ENCODE results near the gene LDLRAD3.

LDLRAD3 gene

DNA sequence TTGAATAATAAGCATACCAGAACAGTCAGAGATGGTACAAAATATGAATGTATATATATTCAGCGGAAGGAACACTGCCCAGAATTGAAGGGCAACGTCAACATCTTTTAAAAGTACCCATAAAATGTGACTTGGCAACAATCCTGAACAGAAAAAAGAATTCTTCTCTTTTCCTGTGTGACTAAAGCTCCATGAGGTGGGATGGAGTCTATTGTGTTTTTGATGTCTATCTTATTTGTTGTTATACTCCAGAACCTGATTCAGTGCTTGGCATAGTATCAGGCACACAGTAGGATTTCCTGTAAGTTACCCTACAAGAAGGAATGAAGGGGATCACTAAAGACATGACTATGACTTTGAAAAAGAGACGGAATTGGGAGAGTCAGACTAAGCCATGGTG, 10.3 kb downstream of the LDLRAD3 start:
- no peaks in the 10 kb centered on the region for H3K9me3 Mint-ChIP-seq
- H3K27me3 Mint-ChIP-seq (ENCODE audit: low read depth), result no peaks in the 10 kb centered on the region
- H3K4me3 Mint-ChIP-seq, result no peak overlapping the region
- peaks cover 3% of the 10 kb centered on the region for H3K36me3 Mint-ChIP-seq (ENCODE audit: low read depth)
- H3K27ac Mint-ChIP-seq, result no peak overlapping the region
- TF ChIP-seq, protein P1, sequence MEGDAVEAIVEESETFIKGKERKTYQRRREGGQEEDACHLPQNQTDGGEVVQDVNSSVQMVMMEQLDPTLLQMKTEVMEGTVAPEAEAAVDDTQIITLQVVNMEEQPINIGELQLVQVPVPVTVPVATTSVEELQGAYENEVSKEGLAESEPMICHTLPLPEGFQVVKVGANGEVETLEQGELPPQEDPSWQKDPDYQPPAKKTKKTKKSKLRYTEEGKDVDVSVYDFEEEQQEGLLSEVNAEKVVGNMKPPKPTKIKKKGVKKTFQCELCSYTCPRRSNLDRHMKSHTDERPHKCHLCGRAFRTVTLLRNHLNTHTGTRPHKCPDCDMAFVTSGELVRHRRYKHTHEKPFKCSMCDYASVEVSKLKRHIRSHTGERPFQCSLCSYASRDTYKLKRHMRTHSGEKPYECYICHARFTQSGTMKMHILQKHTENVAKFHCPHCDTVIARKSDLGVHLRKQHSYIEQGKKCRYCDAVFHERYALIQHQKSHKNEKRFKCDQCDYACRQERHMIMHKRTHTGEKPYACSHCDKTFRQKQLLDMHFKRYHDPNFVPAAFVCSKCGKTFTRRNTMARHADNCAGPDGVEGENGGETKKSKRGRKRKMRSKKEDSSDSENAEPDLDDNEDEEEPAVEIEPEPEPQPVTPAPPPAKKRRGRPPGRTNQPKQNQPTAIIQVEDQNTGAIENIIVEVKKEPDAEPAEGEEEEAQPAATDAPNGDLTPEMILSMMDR (IDR thresholded peaks at IDR 0.05; ENCODE audit: unreplicated experiment in 3 of 3), result no peak
- peaks cover 50% of the 10 kb centered on the region for H3K4me1 Mint-ChIP-seq

GRCh38 chr11:35955636-35956035, 11.8 kb downstream of the LDLRAD3 start:
- H3K36me3 Mint-ChIP-seq (ENCODE audit: low read depth), result peaks cover 3% of the 10 kb centered on the region
- peaks cover 38% of the 10 kb centered on the region for H3K4me1 Mint-ChIP-seq
- H3K4me3 Mint-ChIP-seq, result no peak overlapping the region
- no peaks in the 10 kb centered on the region for H3K9me3 Mint-ChIP-seq
- no peak overlapping the region for H3K27ac Mint-ChIP-seq
- TF ChIP-seq, protein P1 (IDR thresholded peaks at IDR 0.05; ENCODE audit: unreplicated experiment in 3 of 3), result no peak
- H3K27me3 Mint-ChIP-seq (ENCODE audit: low read depth), result no peaks in the 10 kb centered on the region

DNA sequence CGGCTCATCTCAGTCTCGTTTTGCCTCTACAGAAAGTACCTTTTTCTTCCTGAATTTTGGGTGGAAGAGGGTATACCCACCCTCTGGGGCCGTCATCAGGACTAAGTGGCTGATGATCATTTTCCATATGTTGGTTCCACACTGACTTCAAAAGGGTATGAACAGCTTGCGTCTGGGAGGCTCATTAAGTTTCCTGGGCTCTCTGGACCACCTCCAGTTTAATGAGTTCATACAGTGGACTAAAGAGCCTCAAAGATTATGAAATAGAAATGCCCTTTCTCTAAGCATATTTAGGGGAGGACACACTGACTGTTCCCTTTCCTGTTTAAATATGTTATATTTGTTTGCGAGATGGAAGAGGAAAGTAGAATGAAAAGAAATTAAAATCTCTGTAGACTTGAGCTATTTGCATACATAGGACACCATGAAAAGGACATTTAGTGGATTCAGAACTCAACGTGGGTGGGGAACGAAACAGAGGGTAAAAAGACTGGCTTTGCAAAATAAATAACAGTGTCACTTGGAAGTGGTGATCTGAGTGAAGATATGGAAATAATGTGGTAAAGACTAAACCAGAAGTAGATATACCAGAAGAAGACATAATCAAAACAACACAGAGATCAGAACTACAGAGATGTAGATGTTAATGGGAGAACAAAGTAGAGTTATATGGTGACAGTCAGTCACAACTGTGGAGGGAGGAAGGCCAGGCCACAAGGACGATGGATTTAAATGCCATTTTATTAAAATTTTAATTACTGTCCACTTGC, 18.7 kb downstream of the LDLRAD3 start:
- TF ChIP-seq, protein P1 (IDR thresholded peaks at IDR 0.05; ENCODE audit: unreplicated experiment in 3 of 3), result no peak
- no peak overlapping the region for H3K27ac Mint-ChIP-seq

GRCh38 chr11:35963911-35964310, 20.0 kb downstream of the LDLRAD3 start:
- peak overlapping the region in 1 of 3 experiments; percentile 8 for H3K27ac Mint-ChIP-seq
- H3K4me1 Mint-ChIP-seq, result peaks cover 47% of the 10 kb centered on the region
- H3K36me3 Mint-ChIP-seq (ENCODE audit: low read depth), result peaks cover 25% of the 10 kb centered on the region
- no peak overlapping the region for H3K4me3 Mint-ChIP-seq
- peaks cover 8% of the 10 kb centered on the region for H3K9me3 Mint-ChIP-seq
- no peaks in the 10 kb centered on the region for H3K27me3 Mint-ChIP-seq (ENCODE audit: low read depth)
- TF ChIP-seq, protein P1 (IDR thresholded peaks at IDR 0.05; ENCODE audit: unreplicated experiment in 3 of 3), result no peak

More for the DNA sequence above, 18.7 kb downstream of the LDLRAD3 start:
- Mint-ChIP-seq H3K36me3 (ENCODE audit: low read depth) (peaks cover 25% of the 10 kb centered on the region), H3K27me3 (ENCODE audit: low read depth) (no peaks in the 10 kb centered on the region), H3K4me1 (peaks cover 33% of the 10 kb centered on the region), H3K9me3 (peaks cover 8% of the 10 kb centered on the region), H3K4me3 (no peak overlapping the region)

DNA sequence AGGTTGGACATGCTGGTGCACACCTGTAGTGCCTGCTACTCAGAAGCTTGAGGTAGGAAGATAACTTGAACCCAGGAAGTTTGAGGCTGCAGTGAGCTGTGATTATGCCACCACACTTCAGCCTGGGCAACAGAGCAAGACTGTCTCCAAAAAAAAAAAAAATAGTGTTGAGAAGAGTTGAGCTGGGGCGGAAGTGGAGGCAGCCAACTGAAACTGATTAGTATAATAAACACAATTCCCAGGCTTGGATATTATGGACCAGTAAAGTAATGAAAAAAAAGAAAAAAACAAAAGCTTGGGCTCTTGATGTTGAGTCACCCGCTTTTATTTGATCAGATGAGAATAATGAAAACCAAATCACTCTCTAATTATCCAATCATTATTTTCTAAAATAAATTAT, 21.0 kb downstream of the LDLRAD3 start:
- TF ChIP-seq, protein P1 (IDR thresholded peaks at IDR 0.05; ENCODE audit: unreplicated experiment in 3 of 3), result no peak
- peaks cover 49% of the 10 kb centered on the region for H3K4me1 Mint-ChIP-seq
- no peak overlapping the region for H3K27ac Mint-ChIP-seq
- H3K27me3 Mint-ChIP-seq (ENCODE audit: low read depth), result no peaks in the 10 kb centered on the region
- no peak overlapping the region for H3K4me3 Mint-ChIP-seq
- H3K9me3 Mint-ChIP-seq, result peaks cover 8% of the 10 kb centered on the region
- H3K36me3 Mint-ChIP-seq (ENCODE audit: low read depth), result peaks cover 25% of the 10 kb centered on the region

DNA sequence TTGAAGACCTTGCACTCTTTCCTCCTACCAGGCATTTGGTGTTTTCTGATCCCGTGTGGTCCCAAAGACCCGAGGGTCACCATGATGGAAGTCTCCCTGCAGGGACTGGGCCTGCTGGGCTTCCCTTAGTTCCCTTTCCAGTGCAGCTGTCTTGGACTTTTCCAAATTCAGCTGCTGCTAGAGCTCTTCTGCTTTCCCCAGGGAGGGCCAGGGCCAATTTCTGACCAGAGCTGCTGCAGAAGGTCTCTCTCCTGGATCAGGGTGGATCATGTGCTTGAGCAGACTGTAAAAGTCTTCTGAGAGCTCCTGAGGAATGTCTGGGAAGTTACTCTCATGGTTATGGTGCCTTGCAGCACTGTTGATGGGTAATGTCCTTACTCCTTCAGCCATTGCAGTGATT, 23.2 kb downstream of the LDLRAD3 start:
- Mint-ChIP-seq H3K27me3 (ENCODE audit: low read depth) (no peaks in the 10 kb centered on the region), H3K27ac (peak overlapping the region in 1 of 3 experiments; percentile 30), H3K36me3 (ENCODE audit: low read depth) (peaks cover 33% of the 10 kb centered on the region), H3K4me3 (no peak overlapping the region), H3K9me3 (peaks cover 15% of the 10 kb centered on the region), H3K4me1 (peaks cover 60% of the 10 kb centered on the region)
- TF ChIP-seq, protein P1 (IDR thresholded peaks at IDR 0.05; ENCODE audit: unreplicated experiment in 3 of 3), result no peak

All from nephron (organoid).